Measurements from ENCODE around the gene PLK5.

GRCh38 chr19:1508507-1508856 is 15.4 kb upstream of the PLK5 start:
- TF ChIP-seq, protein P1, sequence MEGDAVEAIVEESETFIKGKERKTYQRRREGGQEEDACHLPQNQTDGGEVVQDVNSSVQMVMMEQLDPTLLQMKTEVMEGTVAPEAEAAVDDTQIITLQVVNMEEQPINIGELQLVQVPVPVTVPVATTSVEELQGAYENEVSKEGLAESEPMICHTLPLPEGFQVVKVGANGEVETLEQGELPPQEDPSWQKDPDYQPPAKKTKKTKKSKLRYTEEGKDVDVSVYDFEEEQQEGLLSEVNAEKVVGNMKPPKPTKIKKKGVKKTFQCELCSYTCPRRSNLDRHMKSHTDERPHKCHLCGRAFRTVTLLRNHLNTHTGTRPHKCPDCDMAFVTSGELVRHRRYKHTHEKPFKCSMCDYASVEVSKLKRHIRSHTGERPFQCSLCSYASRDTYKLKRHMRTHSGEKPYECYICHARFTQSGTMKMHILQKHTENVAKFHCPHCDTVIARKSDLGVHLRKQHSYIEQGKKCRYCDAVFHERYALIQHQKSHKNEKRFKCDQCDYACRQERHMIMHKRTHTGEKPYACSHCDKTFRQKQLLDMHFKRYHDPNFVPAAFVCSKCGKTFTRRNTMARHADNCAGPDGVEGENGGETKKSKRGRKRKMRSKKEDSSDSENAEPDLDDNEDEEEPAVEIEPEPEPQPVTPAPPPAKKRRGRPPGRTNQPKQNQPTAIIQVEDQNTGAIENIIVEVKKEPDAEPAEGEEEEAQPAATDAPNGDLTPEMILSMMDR (IDR thresholded peaks at IDR 0.05; ENCODE audit: low read depth, low read length), result no peak
- TF ChIP-seq POLR2A (IDR thresholded peaks at IDR 0.05; ENCODE audit: extremely low read depth, insufficient read length), result no peak

All from NB4 (cell line).